OCI-LY3 (cell line): ENCODE measurements around the gene KIR3DL3.

ENCODE experiments used
- CTCF ChIP-seq: fragments of 200-600, 300-600 bp; sonication (generic); IDR thresholded peaks from 2 replicates; pipeline ENCODE4 v1.5.1; 2014; ENCODE audit warnings: antibody characterized with exemption, low read length, low read depth
- EZH2phosphoT487 ChIP-seq: fragments of 200-600 bp; shearing (Covaris generic); IDR thresholded peaks from 2 replicates; pipeline ENCODE4 v1.6.1; 2018; ENCODE audit warnings: antibody characterized with exemption, mixed run types, low read depth

GRCh38 chr19:54682306-54682856 is 41.9 kb upstream of the KIR3DL3 start:
- TF ChIP-seq CTCF (no peak), EZH2phosphoT487 (no peak)
